Measurements from ENCODE around the gene CSF2RB. TPM values are rescaled to one million over a fixed set of nuclear protein-coding genes. Genes with fewer than 3 reads are reported as not detected.

The CSF2RB gene
- total RNA-seq (0.60 TPM in 1 of 2 replicates, not detected in the other), polyA plus RNA-seq (not detected in 2 replicates)

DNA sequence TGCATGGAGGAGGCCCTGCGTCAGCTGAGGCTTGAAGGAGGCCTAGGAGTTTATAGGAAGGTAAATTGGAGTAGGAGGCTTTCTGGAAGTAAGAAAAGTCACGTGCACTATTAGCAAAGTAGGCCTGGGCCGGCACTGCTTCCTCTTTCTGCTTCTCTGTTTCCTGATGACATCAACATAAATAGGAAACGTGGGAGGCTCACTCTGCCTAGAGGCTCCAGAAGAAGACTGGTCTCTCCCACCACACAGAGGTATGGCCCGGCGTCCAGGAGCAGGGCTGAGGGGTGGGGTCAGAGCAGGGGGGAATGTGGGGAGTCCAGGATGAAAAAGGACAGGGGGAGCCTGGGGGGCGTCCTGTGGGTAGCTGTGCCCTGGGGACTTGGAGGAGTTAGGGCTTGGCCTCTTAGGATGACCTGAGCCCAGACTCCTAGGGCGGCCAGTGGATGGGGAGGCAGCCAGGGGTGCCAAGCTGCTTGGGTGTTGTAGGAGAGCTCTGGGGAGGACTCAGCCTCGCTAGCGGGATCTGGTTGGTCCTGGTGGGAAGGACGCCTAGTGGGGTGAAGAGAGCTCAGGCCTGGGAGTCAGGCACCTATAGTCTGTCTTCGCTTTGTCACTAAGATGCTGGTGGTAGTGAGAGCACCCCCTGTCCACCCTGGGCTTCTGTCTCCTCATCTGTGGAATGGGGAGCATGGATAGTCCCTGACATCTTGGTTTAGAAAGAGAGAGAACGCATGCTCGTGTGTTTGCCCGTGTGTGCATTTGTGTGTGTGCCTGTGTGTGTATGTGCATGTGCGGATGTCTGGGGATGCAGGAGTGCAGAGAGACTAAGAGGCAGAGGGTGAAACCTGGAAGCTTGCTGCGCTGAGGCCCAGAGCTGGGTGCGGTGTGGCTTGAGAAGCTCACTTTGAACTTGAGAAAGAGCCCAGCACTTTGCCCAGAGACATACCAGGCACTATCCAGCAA lies at the start of gene CSF2RB:
TSS of gene CSF2RB (plus strand) at position 202 of the 963 bp plus-strand sequence. CDS start 8,580 bp downstream, outside the sequence.
- no peak within 1 kb of the TSS for H3K27ac ChIP-seq
- H3K4me3 ChIP-seq = no peak within 1 kb of the TSS

GRCh38 chr22:36863979-36864378 lies 49.4 kb upstream of the CSF2RB start:
- peaks cover 6% of the 10 kb centered on the region for H3K27me3 ChIP-seq
- H3K4me1 ChIP-seq (ENCODE audit: low read depth) = no peaks in the 10 kb centered on the region
- H3K36me3 ChIP-seq = no peaks in the 10 kb centered on the region
- H3K4me3 ChIP-seq = no peak overlapping the region
- H3K9me3 ChIP-seq (ENCODE audit: low read depth) = no peaks in the 10 kb centered on the region
- TF ChIP-seq, protein P1, sequence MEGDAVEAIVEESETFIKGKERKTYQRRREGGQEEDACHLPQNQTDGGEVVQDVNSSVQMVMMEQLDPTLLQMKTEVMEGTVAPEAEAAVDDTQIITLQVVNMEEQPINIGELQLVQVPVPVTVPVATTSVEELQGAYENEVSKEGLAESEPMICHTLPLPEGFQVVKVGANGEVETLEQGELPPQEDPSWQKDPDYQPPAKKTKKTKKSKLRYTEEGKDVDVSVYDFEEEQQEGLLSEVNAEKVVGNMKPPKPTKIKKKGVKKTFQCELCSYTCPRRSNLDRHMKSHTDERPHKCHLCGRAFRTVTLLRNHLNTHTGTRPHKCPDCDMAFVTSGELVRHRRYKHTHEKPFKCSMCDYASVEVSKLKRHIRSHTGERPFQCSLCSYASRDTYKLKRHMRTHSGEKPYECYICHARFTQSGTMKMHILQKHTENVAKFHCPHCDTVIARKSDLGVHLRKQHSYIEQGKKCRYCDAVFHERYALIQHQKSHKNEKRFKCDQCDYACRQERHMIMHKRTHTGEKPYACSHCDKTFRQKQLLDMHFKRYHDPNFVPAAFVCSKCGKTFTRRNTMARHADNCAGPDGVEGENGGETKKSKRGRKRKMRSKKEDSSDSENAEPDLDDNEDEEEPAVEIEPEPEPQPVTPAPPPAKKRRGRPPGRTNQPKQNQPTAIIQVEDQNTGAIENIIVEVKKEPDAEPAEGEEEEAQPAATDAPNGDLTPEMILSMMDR (IDR thresholded peaks at IDR 0.05; ENCODE audit: low read depth, low read length) = no peak
- DNase-seq (ENCODE audit: low read depth in 1 of 2, low spot score in 1 of 2) = no peak
- H3K27ac ChIP-seq = no peak overlapping the region

More for the DNA sequence above, at the start of gene CSF2RB:
- no peaks in the 10 kb centered on the region for H3K9me3 ChIP-seq (ENCODE audit: low read depth)
- H3K27me3 ChIP-seq = peaks cover 31% of the 10 kb centered on the region
- H3K4me1 ChIP-seq (ENCODE audit: low read depth) = no peaks in the 10 kb centered on the region
- DNase-seq (ENCODE audit: low read depth in 1 of 2, low spot score in 1 of 2) = peak in 1 of 2 donors; percentile 32
- TF ChIP-seq, protein P1 (IDR thresholded peaks at IDR 0.05; ENCODE audit: low read depth, low read length) = no peak
- no peaks in the 10 kb centered on the region for H3K36me3 ChIP-seq

GRCh38 chr22:36864454-36865215 lies 48.8 kb upstream of the CSF2RB start:
- no peak for DNase-seq (ENCODE audit: low read depth in 1 of 2, low spot score in 1 of 2)
- Histone ChIP-seq H3K27ac (no peak overlapping the region), H3K4me3 (no peak overlapping the region), H3K36me3 (no peaks in the 10 kb centered on the region), H3K9me3 (ENCODE audit: low read depth) (no peaks in the 10 kb centered on the region), H3K4me1 (ENCODE audit: low read depth) (no peaks in the 10 kb centered on the region), H3K27me3 (no peaks in the 10 kb centered on the region)
- TF ChIP-seq, protein P1 (IDR thresholded peaks at IDR 0.05; ENCODE audit: low read depth, low read length) = no peak

GRCh38 chr22:36865346-36865745 lies 48.1 kb upstream of the CSF2RB start:
- Histone ChIP-seq H3K27ac (no peak overlapping the region), H3K27me3 (peaks cover 2% of the 10 kb centered on the region), H3K36me3 (no peaks in the 10 kb centered on the region), H3K4me3 (no peak overlapping the region), H3K9me3 (ENCODE audit: low read depth) (no peaks in the 10 kb centered on the region), H3K4me1 (ENCODE audit: low read depth) (no peaks in the 10 kb centered on the region)
- peak; percentile 34 to 61 for DNase-seq (ENCODE audit: low read depth in 1 of 2, low spot score in 1 of 2)
- TF ChIP-seq, protein P1 (IDR thresholded peaks at IDR 0.05; ENCODE audit: low read depth, low read length) = no peak

DNA sequence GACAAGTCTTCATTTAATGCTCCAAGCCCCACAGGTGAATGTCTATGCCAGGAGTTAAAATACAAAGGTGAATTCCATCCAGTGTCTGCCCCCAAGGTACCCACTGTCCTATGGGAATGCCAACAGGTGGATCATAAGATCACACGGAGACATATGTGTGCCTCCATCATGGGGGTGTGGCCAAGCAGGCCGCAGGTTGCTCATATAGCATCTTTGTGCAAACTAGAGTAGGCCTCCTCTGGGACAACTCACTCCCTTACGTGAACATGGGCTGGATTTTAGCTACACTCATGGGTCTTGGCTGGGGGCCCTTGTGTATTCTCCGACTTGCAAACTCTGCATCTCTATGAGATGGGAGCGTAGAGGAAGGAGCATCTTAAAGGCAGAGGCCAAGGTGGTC lies 45.7 kb upstream of the CSF2RB start:
- TF ChIP-seq, protein P1 (IDR thresholded peaks at IDR 0.05; ENCODE audit: low read depth, low read length) = no peak
- H3K9me3 ChIP-seq (ENCODE audit: low read depth) = no peaks in the 10 kb centered on the region
- H3K4me3 ChIP-seq = no peak overlapping the region
- H3K36me3 ChIP-seq = no peaks in the 10 kb centered on the region
- H3K27me3 ChIP-seq = peaks cover 8% of the 10 kb centered on the region
- H3K4me1 ChIP-seq (ENCODE audit: low read depth) = no peaks in the 10 kb centered on the region
- no peak for DNase-seq (ENCODE audit: low read depth in 1 of 2, low spot score in 1 of 2)
- H3K27ac ChIP-seq = no peak overlapping the region

Measured in cardiac muscle cell (in vitro differentiated cells and primary cell).